Chondrocyte (in vitro differentiated cells): ENCODE measurements around the gene CSPG4. TPM values are rescaled to one million over a fixed set of nuclear protein-coding genes. Genes with fewer than 3 reads are reported as not detected.
"Not testable (repeated sequence)": the region's sequence is repeated elsewhere in the genome, so short reads cannot be mapped to it uniquely, and the experiment has no call there.

Source experiments
- DNase-seq: peaks from one replicate; pipeline ENCODE4 v3.0.0; 2021; ENCODE audit warnings: mixed read lengths, low spot score
- H3K27ac Mint-ChIP-seq: one replicate; pipeline ENCODE4 v1.8.0; 2021; ENCODE audit warnings: mild to moderate bottlenecking, moderate library complexity, mixed read lengths; ENCODE audit not compliant: unreplicated experiment
- H3K27me3 Mint-ChIP-seq: 2 replicates; pipeline ENCODE4 v1.8.0; 2021; ENCODE audit warnings: low read depth, mixed read lengths
- H3K36me3 Mint-ChIP-seq: 2 replicates; pipeline ENCODE4 v1.8.0; 2021; ENCODE audit warnings: low read depth, mixed read lengths
- H3K4me1 Mint-ChIP-seq: 2 replicates; pipeline ENCODE4 v1.8.0; 2021; ENCODE audit warnings: low read depth, mild to moderate bottlenecking, mixed read lengths
- H3K4me3 Mint-ChIP-seq: one replicate; pipeline ENCODE4 v1.8.0; 2021; ENCODE audit warnings: mild to moderate bottlenecking, moderate library complexity, mixed read lengths; ENCODE audit not compliant: unreplicated experiment
- H3K9me3 Mint-ChIP-seq: 2 replicates; pipeline ENCODE4 v1.8.0; 2021; ENCODE audit warnings: low read depth, mixed read lengths
- CTCF ChIP-seq: fragments of 200-600 bp; sonication (generic); IDR thresholded peaks from 2 replicates; pipeline ENCODE4 v1.5.0; 2021; ENCODE audit warnings: antibody characterized with exemption, mild to moderate bottlenecking, moderate library complexity
- total RNA-seq: library from RNA; stranded (reverse); gene quantifications from 3 replicates; pipeline ENCODE4 v1.2.1, GENCODE V29; 2021

Gene CSPG4
- total RNA-seq, 1 donor from 2014 or later = 595 TPM

GRCh38 chr15:75688831-75689230, 23.8 kb downstream of the CSPG4 start:
- H3K27me3 Mint-ChIP-seq = no peaks in the 10 kb centered on the region
- H3K9me3 Mint-ChIP-seq = no peaks in the 10 kb centered on the region
- H3K27ac Mint-ChIP-seq = no peak overlapping the region
- H3K36me3 Mint-ChIP-seq = peaks cover 27% of the 10 kb centered on the region
- no peak overlapping the region for H3K4me3 Mint-ChIP-seq
- no peak for TF ChIP-seq CTCF
- peaks cover 39% of the 10 kb centered on the region for H3K4me1 Mint-ChIP-seq
- no peak for DNase-seq

DNA sequence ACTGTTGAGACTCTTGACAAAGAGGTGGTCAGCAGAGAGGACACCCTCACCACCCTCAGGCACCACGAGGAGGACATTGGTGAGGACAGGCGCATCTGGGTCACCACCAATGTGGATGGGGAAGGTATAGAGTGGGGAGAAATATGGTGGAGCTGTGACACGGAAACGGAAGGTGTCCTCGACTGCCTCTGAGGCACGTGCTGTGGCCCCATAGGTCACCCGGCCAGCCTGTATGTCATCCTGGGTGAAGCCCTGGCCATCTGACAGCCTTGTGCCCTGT, 24.4 kb downstream of the CSPG4 start:
- Mint-ChIP-seq H3K27ac (peak overlapping the region; percentile 79), H3K27me3 (no peaks in the 10 kb centered on the region), H3K4me1 (peaks cover 33% of the 10 kb centered on the region), H3K36me3 (peaks cover 30% of the 10 kb centered on the region), H3K9me3 (no peaks in the 10 kb centered on the region), H3K4me3 (no peak overlapping the region)
- no peak for TF ChIP-seq CTCF
- DNase-seq = no peak

GRCh38 chr15:75687486-75688277, 25.0 kb downstream of the CSPG4 start:
- H3K9me3 Mint-ChIP-seq = no peaks in the 10 kb centered on the region
- no peaks in the 10 kb centered on the region for H3K27me3 Mint-ChIP-seq
- peaks cover 29% of the 10 kb centered on the region for H3K4me1 Mint-ChIP-seq
- H3K4me3 Mint-ChIP-seq = no peak overlapping the region
- peak overlapping the region; percentile 79 for H3K27ac Mint-ChIP-seq
- no peak for DNase-seq
- no peak for TF ChIP-seq CTCF
- peaks cover 31% of the 10 kb centered on the region for H3K36me3 Mint-ChIP-seq

GRCh38 chr15:75686212-75686642, 26.4 kb downstream of the CSPG4 start:
- H3K27me3 Mint-ChIP-seq, H3K9me3 Mint-ChIP-seq, DNase-seq, H3K4me3 Mint-ChIP-seq: not testable (repeated sequence)
- peak; percentile 84 for TF ChIP-seq CTCF
- Mint-ChIP-seq H3K27ac (peak overlapping the region; percentile 57), H3K4me1 (peaks cover 24% of the 10 kb centered on the region), H3K36me3 (peaks cover 35% of the 10 kb centered on the region)

DNA sequence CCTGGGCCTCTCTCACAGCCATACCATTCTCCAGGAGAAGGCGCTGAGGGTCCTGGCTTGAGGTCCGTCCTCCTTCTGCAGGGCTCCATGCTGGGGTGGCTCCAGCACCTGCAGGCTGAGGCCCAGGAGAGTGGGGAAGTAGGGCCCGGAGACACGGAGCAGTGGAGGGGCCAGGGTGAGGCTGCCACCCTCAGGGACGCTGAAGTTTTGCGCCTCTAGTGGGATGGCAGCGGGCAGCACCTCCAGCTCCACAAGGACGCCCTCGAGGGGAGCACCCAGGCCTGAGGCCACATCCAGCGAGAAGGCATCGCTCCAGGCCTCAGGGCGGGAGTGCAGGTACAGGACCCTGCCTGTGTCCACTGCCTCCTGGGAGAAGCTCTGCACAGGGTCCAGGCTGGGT, 27.5 kb downstream of the CSPG4 start:
- peaks cover 36% of the 10 kb centered on the region for H3K36me3 Mint-ChIP-seq
- TF ChIP-seq CTCF = no peak
- DNase-seq = no peak
- H3K27me3 Mint-ChIP-seq = no peaks in the 10 kb centered on the region
- H3K27ac Mint-ChIP-seq = no peak overlapping the region
- H3K9me3 Mint-ChIP-seq = no peaks in the 10 kb centered on the region
- H3K4me3 Mint-ChIP-seq = no peak overlapping the region
- H3K4me1 Mint-ChIP-seq = peaks cover 24% of the 10 kb centered on the region
